Measurements from ENCODE around the gene TEX14. TPM values are rescaled to one million over a fixed set of nuclear protein-coding genes. Genes with fewer than 3 reads are reported as not detected.
"Not testable (repeated sequence)": the region's sequence is repeated elsewhere in the genome, so short reads cannot be mapped to it uniquely, and the experiment has no call there.

Gene TEX14
- total and polyA plus RNA-seq, 7 donors = 0.09 to 0.36 (median 0.28) TPM; not detected in 2

DNA sequence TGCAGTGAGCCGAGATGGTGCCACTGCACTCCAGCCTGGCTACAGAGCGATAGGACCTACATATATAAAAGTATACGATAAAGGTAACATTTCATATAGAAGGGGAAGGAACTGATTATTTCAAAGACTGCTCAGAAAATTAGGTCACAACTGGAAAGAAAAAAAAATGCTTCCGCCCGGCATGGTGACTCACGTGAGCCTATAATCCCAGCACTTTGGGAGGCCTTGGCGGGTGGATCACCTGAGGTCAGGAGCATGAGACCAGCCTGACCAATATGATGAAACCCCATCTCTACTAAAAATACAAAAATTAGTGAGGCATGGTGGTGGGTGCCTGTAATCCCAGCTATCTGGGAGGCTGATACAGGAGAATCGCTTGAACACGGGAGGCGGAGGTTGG lies 7.8 kb downstream of the TEX14 start:
- no peak overlapping the region for H3K4me3 ChIP-seq
- TF ChIP-seq POLR2AphosphoS5 (IDR thresholded peaks at IDR 0.05) = no peak
- TF ChIP-seq, protein P1, sequence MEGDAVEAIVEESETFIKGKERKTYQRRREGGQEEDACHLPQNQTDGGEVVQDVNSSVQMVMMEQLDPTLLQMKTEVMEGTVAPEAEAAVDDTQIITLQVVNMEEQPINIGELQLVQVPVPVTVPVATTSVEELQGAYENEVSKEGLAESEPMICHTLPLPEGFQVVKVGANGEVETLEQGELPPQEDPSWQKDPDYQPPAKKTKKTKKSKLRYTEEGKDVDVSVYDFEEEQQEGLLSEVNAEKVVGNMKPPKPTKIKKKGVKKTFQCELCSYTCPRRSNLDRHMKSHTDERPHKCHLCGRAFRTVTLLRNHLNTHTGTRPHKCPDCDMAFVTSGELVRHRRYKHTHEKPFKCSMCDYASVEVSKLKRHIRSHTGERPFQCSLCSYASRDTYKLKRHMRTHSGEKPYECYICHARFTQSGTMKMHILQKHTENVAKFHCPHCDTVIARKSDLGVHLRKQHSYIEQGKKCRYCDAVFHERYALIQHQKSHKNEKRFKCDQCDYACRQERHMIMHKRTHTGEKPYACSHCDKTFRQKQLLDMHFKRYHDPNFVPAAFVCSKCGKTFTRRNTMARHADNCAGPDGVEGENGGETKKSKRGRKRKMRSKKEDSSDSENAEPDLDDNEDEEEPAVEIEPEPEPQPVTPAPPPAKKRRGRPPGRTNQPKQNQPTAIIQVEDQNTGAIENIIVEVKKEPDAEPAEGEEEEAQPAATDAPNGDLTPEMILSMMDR (IDR thresholded peaks at IDR 0.05) = no peak
- TF ChIP-seq EP300 (IDR thresholded peaks at IDR 0.05) = no peak
- no peaks in the 10 kb centered on the region for H3K36me3 ChIP-seq
- no peaks in the 10 kb centered on the region for H3K27me3 ChIP-seq
- WGBS, 2 donors = 92 to 93% methylated on average over 10 of the region's 10 CpGs
- no peaks in the 10 kb centered on the region for H3K4me1 ChIP-seq
- H3K9me3 ChIP-seq = no peaks in the 10 kb centered on the region
- H3K27ac ChIP-seq = no peak overlapping the region
- intact Hi-C loops (cut with DNase I) = no loop called here
- DNase-seq = no peak

DNA sequence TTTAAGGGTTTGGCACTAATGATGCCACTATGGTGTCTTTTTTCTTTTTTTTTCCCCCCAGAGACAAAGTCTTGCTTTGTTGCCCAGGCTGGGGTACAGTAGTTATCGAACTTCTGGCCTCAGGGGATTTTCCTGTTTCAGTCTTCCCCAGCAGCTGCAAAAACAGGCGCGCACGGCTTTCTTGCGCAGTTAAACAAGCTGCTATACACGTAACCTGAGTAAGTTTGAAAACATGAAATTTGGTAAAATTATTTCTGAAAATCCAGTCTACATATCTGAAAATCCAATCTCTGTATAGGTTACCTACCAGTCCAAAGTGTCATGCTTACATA lies 11.8 kb downstream of the TEX14 start:
- TF ChIP-seq EP300 (IDR thresholded peaks at IDR 0.05) = no peak
- TF ChIP-seq, protein P1 (IDR thresholded peaks at IDR 0.05) = no peak
- TF ChIP-seq POLR2A (IDR thresholded peaks at IDR 0.05) = no peak
- TF ChIP-seq POLR2AphosphoS5 (IDR thresholded peaks at IDR 0.05) = no peak
- WGBS, 2 donors = 87 to 90% methylated on average over 6 of the region's 6 CpGs
- H3K4me3 ChIP-seq = no peak overlapping the region
- H3K27me3 ChIP-seq = no peaks in the 10 kb centered on the region
- H3K27ac ChIP-seq = no peak overlapping the region
- DNase-seq = no peak
- H3K4me1 ChIP-seq = no peaks in the 10 kb centered on the region
- H3K9me3 ChIP-seq = no peaks in the 10 kb centered on the region
- intact Hi-C loops (cut with DNase I) = no loop called here
- no peaks in the 10 kb centered on the region for H3K36me3 ChIP-seq

DNA sequence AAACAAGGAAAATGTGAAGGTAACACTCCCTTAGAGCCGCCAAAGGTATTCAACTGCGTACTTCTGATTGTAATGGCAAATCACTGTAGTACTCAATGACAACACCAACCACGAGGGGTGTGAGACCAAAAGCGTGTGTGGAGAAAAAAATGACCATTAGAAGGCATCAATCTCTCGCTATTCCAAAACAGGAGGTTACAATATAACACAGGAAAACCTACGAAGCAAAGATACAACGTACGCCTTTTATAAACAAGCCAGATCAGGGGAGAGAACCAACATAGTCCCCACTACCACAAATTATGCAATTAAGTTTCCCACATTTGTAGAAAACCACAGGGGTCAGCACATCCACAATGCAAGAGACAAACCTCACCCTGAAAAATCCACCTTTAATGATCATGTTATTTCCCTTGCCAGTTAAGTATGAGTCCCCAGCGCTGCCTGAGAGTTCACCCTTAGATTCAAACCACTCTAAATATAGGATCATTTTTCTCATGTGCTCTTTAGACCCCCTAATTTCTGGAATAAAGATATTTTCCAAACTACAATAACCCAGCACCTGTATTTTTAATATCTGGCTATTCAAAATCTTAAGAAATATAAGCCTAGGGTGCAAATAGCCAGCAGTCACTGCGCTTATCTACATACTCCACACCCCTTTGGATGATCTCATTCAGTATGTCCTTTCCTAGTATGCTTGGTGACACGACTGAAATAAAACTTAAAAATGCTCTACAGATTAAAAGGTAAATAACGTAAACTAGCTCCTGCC lies 12.4 kb downstream of the TEX14 start:
- Histone ChIP-seq H3K4me1 (no peaks in the 10 kb centered on the region), H3K9me3 (no peaks in the 10 kb centered on the region), H3K36me3 (no peaks in the 10 kb centered on the region), H3K27me3 (no peaks in the 10 kb centered on the region), H3K27ac (no peak overlapping the region), H3K4me3 (no peak overlapping the region)
- DNase-seq = no peak
- intact Hi-C loops (cut with DNase I) = no loop called here
- WGBS, 2 donors = 45 to 64% methylated on average over 12 of the region's 12 CpGs
- TF ChIP-seq, protein P1 (IDR thresholded peaks at IDR 0.05) = no peak
- TF ChIP-seq POLR2AphosphoS5 (IDR thresholded peaks at IDR 0.05) (no peak), POLR2A (IDR thresholded peaks at IDR 0.05) (no peak), EP300 (IDR thresholded peaks at IDR 0.05) (no peak)

DNA sequence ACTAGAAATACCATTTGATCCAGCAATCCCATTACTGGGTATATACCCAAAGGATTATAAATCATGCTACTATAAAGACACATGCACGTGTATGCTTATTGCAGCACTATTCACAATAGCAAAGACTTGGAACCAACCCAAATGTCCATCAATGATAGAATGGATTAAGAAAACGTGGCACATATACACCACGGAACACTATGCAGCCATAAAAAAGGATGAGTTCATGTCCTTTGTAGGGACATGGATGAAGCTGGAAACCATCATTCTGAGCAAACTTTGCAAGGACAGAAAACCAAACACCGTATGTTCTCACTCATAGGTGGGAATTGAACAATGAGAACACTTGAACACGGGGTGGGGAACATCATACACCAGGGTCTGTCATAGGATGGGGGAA lies 13.6 kb downstream of the TEX14 start:
- 82 to 89% methylated on average over 5 of the region's 5 CpGs for WGBS, 2 donors
- H3K4me3 ChIP-seq; H3K27me3 ChIP-seq; DNase-seq; H3K4me1 ChIP-seq; H3K9me3 ChIP-seq; H3K27ac ChIP-seq; H3K36me3 ChIP-seq; intact Hi-C loops (cut with DNase I): not testable (repeated sequence)

DNA sequence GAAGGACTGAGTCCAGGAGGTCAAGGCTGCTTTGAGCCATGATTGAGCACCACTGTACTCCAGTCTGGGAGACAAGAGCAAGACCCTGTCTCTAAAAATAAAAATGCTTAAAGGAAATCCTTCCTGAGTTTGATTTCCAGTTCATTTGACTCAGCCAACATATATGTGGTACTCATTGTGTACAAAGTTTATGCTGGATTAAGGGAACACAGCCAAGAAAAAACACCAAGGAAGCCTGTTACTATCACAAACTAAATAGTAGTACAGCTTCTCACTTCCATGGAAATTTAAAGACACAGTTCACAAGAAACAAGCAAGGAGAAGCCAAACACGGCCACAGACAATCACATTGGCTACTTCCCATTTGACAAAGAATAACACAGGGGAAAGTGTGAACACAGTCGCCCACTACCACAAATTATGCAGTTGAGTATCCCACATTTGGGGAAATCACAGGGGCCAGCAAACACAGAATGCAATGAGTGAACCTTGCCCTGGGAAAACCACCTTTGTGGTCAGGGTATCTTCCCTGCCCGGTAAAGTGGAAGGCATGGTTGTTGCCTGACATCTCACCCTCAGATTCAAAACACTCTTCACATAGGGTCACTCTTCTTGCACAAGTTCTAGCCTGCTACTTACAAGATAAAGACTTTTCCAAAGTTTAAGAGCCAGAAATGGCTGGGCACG lies 14.5 kb downstream of the TEX14 start:
- no peaks in the 10 kb centered on the region for H3K9me3 ChIP-seq
- intact Hi-C loops (cut with DNase I) = no loop called here
- no peaks in the 10 kb centered on the region for H3K36me3 ChIP-seq
- no peaks in the 10 kb centered on the region for H3K27me3 ChIP-seq
- WGBS, 2 donors = 70 to 82% methylated on average over 4 of the region's 4 CpGs
- no peak for DNase-seq
- H3K27ac ChIP-seq = no peak overlapping the region
- H3K4me3 ChIP-seq = no peak overlapping the region
- H3K4me1 ChIP-seq = no peaks in the 10 kb centered on the region
- TF ChIP-seq EP300 (IDR thresholded peaks at IDR 0.05) (no peak), POLR2AphosphoS5 (IDR thresholded peaks at IDR 0.05) (no peak)
- TF ChIP-seq, protein P1 (IDR thresholded peaks at IDR 0.05) = no peak
